CMK (cell line): ENCODE results near the gene NTF4.
"Not testable (repeated sequence)": the region's sequence is repeated elsewhere in the genome, so short reads cannot be mapped to it uniquely, and the experiment has no call there.

Experiments used
- DNase-seq: peaks from one replicate; pipeline ENCODE4 v3.0.0-alpha.2; 2010; ENCODE audit warnings: low read depth

Gene NTF4

GRCh38 chr19:49091391-49092038 is 26.9 kb upstream of the NTF4 start:
- DNase-seq: no peak

GRCh38 chr19:49086296-49086695 is 21.7 kb upstream of the NTF4 start:
- DNase-seq: no peak

- no peak for DNase-seq
Measured at GRCh38 chr19:49085868-49086232, 21.2 kb upstream of the NTF4 start.

- DNase-seq: peak; percentile 100
Measured at GRCh38 chr19:49085020-49085867, 20.6 kb upstream of the NTF4 start, which contains the start of gene SNRNP70. SNRNP70 (plus strand) TSS chr19:49085451; CDS start chr19:49086415, 964 bp downstream.

- no peak for DNase-seq
Measured at GRCh38 chr19:49084206-49085019, 19.8 kb upstream of the NTF4 start.

GRCh38 chr19:49081273-49081672 is 16.7 kb upstream of the NTF4 start:
- no peak for DNase-seq

DNA sequence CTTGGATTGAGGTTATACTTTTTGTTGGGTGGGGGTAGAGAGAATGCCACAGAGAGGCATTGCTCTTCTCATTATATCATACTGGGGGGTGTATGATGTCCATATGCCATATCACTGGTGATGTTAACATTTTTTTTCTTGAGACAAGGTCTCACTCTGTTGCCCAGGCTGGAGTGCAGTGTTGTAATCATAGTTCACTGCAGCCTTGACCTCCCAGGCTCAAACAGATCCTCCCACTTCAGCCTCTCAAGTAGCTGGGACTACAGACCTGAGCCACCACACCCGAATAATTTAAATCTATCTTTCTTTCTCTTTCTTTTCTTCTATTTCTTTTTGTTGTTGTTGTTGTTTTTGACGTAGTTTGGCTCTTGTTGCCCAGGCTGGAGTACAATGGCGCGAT is 15.8 kb upstream of the NTF4 start:
- DNase-seq: no peak

DNA sequence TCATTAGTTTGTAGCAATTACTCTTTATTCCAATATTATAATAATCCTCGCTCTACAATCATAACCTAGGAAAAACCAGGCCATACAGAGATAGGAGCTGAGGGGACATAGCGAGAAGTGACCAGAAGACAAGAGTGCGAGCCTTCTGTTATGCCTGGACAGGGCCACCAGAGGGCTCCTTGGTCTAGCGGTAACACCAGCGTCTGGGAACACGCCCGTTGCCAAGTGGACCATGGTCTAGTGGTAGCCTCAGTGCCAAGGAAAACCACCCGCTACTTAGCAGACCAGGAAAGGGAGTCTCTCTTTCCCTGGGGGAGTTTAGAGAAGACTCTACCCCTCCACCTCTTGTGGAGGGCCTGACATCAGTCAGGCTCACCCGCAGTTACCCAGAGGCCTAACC is 10.3 kb upstream of the NTF4 start:
- DNase-seq: not testable (repeated sequence)

DNA sequence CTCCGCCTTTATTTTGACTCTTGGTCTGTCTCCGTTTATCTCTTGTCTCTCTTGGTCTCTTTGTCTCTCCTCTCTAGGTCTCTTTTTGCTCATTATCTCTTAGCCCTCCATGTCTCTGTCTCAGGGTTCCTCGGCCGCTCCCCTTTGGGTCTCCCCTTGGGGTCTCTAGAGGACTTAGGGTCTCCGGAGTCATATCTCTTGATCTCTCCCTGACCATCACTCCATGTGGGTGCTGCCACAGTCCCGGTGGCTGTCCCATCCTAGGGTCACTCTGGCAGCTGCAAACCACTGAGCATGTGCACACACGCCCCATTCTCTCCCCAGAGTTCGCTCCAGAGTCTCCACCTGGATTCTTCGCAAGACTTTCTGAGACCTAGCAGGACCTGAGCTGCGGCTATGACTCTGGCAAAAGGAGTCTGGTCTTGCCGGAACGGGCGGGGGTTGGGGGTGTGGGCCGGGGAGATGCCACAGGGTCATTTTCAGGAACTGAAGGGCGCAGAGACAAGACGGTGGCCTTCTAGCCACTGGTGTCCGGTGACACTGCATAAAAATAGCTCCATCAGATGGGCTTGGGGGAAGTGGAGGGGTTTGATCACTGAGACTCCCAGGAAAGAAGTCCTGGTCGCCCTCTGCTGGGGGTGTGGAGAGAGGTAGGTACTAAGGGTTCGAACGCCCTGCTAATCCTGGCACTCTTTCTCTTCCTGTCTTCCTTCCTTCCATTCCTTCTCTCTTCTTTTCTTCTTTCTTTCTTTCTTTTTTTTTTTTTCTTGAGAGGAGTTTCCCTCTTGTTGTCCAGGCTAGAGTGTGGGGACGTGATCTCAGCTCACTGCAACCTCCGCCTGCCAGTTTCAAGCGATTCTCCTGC is 9.1 kb upstream of the NTF4 start:
- DNase-seq: peak; percentile 79

GRCh38 chr19:49071860-49072547 is 7.4 kb upstream of the NTF4 start:
- DNase-seq: no peak

- DNase-seq: no peak
Measured at GRCh38 chr19:49070416-49070815, 5.8 kb upstream of the NTF4 start.

DNA sequence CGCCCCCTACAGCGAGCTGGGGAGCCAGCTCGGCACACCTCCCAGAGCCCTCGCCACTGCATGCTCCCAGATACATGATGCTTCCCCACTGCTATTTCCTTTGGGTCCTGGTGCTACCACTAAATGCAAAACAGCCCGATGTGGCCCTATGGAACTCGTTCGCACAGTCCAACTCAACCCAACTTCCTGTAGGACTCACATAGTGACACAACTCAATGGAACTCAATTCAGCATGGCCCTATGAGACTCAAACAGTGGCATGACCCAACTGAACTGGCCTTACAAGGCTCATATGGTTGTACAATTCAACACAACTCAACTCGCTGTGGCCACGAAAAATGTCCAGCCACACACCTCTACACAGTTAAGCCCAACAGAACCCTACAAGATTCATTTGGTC is 4.4 kb upstream of the NTF4 start:
- DNase-seq: no peak

DNA sequence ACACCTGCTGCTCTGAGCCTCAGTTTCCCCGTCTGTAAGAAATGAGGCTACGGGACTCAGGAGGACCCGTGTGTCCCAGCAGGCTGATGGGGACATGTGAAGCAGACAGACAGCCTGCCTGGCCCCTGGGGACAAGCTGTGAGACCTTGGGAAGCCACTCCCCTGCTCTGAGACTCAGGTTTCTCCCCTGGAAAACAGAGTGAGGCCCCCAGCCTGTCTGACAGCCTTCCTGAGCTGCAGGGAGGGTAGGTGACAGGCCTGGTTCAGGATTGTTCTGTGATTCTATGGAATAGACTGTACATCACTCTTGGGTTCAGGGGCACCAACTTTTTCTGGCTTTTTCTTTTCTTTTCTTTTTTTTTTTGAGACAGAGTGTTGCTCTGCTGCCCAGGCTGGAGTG is 2.9 kb upstream of the NTF4 start:
- no peak for DNase-seq

DNA sequence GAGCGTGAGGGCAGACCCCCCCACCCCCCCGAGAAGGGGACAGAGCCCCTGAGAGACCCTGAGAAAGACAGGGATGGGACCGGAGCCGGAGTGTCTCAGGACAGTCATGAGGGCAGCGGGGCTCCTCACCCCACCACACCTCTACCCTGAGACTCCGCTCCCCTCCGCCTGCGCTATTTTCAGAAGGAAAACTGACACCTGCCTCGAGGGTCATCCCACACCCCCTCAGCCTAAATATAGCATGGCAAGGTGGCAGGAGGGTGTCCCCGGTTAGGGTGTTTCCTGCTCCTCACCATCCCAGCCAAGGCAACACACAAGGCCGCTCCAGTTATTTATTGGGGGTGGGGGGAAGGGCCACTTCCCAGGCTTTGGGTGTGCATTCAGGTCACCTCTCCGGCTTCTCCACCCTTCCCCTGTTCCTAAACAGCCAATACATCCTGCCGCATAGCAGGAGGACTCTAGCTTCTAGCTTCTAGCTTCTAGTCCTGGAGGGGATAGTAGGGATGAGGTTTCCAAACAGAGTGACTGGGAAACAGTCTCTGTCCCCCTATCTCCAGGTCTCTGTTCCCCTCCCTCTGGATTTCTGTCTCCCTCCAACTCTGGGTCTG is 1.4 kb upstream of the NTF4 start:
- no peak for DNase-seq

DNA sequence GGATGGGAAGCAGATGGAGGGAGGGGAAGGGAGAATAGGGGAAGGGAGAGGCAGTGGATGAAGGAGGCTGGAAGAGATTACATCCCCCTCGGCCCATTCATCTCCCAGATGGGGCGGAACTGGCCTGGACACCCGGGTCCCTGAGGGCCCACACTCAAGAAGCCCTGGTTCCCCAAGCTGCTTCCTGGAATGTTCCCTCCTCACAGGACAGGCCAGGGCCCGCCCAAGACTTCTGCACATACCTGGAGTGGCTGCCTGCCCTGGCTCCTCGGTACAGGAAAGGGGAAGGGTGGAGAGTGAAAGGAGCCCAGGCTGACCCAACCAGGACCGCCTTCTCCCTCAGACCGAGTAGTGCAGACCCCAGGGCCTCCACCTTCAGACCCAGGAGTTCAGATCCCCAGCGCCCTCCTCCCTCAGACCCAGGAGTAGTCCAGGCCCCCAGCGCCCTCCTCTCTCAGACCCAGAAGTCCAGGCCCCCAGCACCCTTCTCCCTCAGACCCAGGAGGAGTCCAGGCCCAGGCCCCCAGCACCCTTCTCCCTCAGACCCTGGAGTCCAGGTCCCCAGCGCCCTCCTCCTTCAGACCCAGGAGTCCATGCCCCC is 489 bp downstream of the NTF4 start:
- no peak for DNase-seq

- no peak for DNase-seq
Measured at GRCh38 chr19:49061445-49061844, 3.2 kb downstream of the NTF4 start.

GRCh38 chr19:49061000-49061399 is 3.6 kb downstream of the NTF4 start:
- DNase-seq: no peak

- no peak for DNase-seq
Measured at GRCh38 chr19:49059053-49059452, 5.6 kb downstream of the NTF4 start.

DNA sequence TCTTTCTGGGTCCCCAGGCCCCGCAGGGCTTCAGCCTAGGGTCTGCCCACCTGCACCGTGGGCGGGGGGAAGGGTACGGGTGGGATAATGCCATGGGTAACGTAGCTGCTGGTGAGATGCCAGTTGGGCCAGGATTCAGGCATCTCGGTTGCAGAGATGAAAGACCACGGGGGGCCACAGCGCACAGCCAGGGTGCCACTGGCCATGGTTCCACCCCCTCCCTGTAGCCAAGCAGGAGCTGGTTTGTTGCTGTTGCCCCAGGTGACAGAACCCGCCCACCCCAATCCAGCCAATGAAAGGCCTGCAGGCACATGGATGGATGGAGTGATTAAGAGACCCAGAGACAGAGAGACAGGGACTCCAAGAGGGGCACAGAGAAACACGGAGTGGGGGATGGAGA is 6.1 kb downstream of the NTF4 start:
- no peak for DNase-seq

GRCh38 chr19:49057636-49058234 is 6.9 kb downstream of the NTF4 start, which contains the start of gene CGB7:
CGB7 (minus strand) TSS chr19:49057749; CDS start chr19:49055375, 2,374 bp downstream.
- no peak for DNase-seq
